Smooth muscle cell (in vitro differentiated cells): ENCODE data around the gene ASIC3. TPM values are rescaled to one million over a fixed set of nuclear protein-coding genes. Genes with fewer than 3 reads are reported as not detected.
A peak's percentile ranks its signal among the peaks of the same experiment; 100 is the strongest.

ENCODE experiments used
- DNase-seq: peaks from one replicate; lab custom pipeline; 2025; ENCODE audit not compliant: unreplicated experiment; lab: John Stamatoyannopoulos, UW
- H2AFZ ChIP-seq: fragments of 200-600 bp; sonication (generic); 2 replicates; pipeline ENCODE4 v1.6.0; 2016; ENCODE audit warnings: antibody characterized with exemption, low read depth, mild to moderate bottlenecking
- H3F3A ChIP-seq: fragments of 200-600 bp; sonication (generic); 2 replicates; pipeline ENCODE4 v1.6.0; 2017; ENCODE audit warnings: antibody characterized with exemption, low read depth
- H3K27ac ChIP-seq: fragments of 200-600 bp; sonication (generic); 2 replicates; pipeline ENCODE4 v1.5.1; 2016; ENCODE audit warnings: low read depth, mild to moderate bottlenecking
- H3K27me3 ChIP-seq: fragments of 200-600 bp; sonication (generic); 2 replicates; pipeline ENCODE4 v1.6.1; 2016; ENCODE audit warnings: low read depth, mild to moderate bottlenecking
- H3K36me3 ChIP-seq: fragments of 200-600 bp; sonication (generic); 2 replicates; pipeline ENCODE4 v1.5.1; 2016; ENCODE audit warnings: low read depth
- H3K4me1 ChIP-seq: fragments of 200-600 bp; sonication (generic); 2 replicates; pipeline ENCODE4 v1.5.1; 2016; ENCODE audit warnings: low read depth
- H3K4me2 ChIP-seq: fragments of 200-600 bp; sonication (generic); 2 replicates; pipeline ENCODE4 v1.6.0; 2016; ENCODE audit warnings: mild to moderate bottlenecking
- H3K4me3 ChIP-seq: fragments of 200-600 bp; sonication (generic); 2 replicates; pipeline ENCODE4 v1.5.1; 2016; ENCODE audit warnings: mild to moderate bottlenecking
- H3K79me2 ChIP-seq: fragments of 200-600 bp; sonication (generic); 2 replicates; pipeline ENCODE4 v1.6.0; 2016; ENCODE audit warnings: low read depth, mild to moderate bottlenecking
- H3K9ac ChIP-seq: fragments of 200-600 bp; sonication (generic); 2 replicates; pipeline ENCODE4 v1.6.0; 2016; ENCODE audit warnings: low read depth
- H3K9me3 ChIP-seq: fragments of 200-600 bp; sonication (generic); replicated peaks from 2 replicates; pipeline ENCODE4 v1.5.1; 2016; ENCODE audit warnings: low read depth
- H4K20me1 ChIP-seq: fragments of 200-600 bp; sonication (generic); 2 replicates; pipeline ENCODE4 v1.6.0; 2016; ENCODE audit warnings: low read depth
- WGBS: methylation state at CpG from one replicate; pipeline ENCODE4 v1.1.7; 2016; ENCODE audit warnings: low lambda C conversion rate; 5-methylcytosine and 5-hydroxymethylcytosine counted together
- polyA plus RNA-seq: library from polyadenylated mRNA; unstranded; fragments of >200 nt; fragmentation: Nextera tagmentation; extraction: Ambion mirVana; gene quantifications from 2 replicates; pipeline ENCODE4 v1.2.1, GENCODE V29; 2016
- total RNA-seq: library from RNA; depleted of rRNA; stranded (reverse); fragments of >200 nt; gene quantifications from 2 replicates; pipeline ENCODE4 v1.2.3, GENCODE V29; 2014
- TF ChIP-seq, protein P1 (sequence below): fragments of 200-600 bp; sonication (generic); IDR thresholded peaks from 2 replicates; pipeline ENCODE4 v1.5.1; 2017; ENCODE audit warnings: borderline replicate concordance, mild to moderate bottlenecking, antibody characterized with exemption; ENCODE audit not compliant: insufficient read depth, poor library complexity, severe bottlenecking

The ASIC3 gene
- total and polyA plus RNA-seq, 2 experiments from 2014 or later: 2.0 to 2.3 TPM

DNA sequence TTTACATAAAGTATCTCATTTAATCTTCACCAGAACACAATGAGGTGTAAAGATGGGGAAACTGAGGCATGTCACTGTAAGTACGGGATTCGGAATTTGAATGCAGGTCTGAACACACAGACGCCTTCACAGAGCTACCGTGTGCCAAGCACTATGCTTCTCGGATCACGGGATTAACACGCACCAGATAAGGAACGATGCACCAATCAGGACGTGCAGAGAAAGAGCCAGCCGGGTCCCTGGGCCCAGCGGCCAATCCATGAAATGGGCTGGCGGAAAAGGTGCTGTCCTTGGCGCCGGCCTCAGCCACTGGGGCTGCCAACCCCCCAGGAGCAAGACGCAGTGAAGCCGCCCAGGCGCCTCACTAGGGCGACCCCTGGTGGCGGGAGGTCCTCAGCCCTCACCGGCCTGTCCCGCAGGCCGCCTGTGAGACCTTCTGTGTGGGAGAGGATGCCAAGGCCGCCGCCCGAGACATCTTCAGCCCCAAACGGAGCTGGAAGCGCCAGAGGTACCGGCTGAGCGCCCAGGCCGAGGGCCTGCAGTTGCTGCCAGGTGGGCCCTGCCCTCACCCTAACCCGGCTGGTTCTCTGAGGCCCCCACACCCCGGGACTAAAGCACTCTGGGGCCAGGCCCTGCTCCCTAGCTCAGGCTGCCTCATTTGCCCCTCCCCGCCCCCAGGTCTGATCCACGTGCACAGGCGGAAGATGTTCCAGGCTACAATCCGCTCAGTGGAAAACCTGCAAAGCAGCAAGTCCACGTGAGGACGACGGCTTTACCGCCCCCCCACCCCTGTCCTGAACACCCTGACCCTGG lies 39.6 kb upstream of the ASIC3 start:
- no peaks in the 10 kb centered on the region for H3K36me3 ChIP-seq
- no peak overlapping the region for H3K9ac ChIP-seq
- peaks cover 6% of the 10 kb centered on the region for H3F3A ChIP-seq
- peaks cover 24% of the 10 kb centered on the region for H3K4me1 ChIP-seq
- H3K4me3 ChIP-seq: no peak overlapping the region
- no peaks in the 10 kb centered on the region for H3K79me2 ChIP-seq
- TF ChIP-seq, protein P1, sequence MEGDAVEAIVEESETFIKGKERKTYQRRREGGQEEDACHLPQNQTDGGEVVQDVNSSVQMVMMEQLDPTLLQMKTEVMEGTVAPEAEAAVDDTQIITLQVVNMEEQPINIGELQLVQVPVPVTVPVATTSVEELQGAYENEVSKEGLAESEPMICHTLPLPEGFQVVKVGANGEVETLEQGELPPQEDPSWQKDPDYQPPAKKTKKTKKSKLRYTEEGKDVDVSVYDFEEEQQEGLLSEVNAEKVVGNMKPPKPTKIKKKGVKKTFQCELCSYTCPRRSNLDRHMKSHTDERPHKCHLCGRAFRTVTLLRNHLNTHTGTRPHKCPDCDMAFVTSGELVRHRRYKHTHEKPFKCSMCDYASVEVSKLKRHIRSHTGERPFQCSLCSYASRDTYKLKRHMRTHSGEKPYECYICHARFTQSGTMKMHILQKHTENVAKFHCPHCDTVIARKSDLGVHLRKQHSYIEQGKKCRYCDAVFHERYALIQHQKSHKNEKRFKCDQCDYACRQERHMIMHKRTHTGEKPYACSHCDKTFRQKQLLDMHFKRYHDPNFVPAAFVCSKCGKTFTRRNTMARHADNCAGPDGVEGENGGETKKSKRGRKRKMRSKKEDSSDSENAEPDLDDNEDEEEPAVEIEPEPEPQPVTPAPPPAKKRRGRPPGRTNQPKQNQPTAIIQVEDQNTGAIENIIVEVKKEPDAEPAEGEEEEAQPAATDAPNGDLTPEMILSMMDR: peak; percentile 88
- H4K20me1 ChIP-seq: no peaks in the 10 kb centered on the region
- no peaks in the 10 kb centered on the region for H3K9me3 ChIP-seq
- WGBS: 35% methylated on average over 28 of the region's 40 CpGs
- no peaks in the 10 kb centered on the region for H3K27me3 ChIP-seq
- peak overlapping the region; percentile 56 for H3K4me2 ChIP-seq
- H3K27ac ChIP-seq: no peak overlapping the region
- no peak for DNase-seq
- H2AFZ ChIP-seq: no peak overlapping the region

GRCh38 chr7:151009327-151010036 lies 38.8 kb upstream of the ASIC3 start:
- H3K4me3 ChIP-seq: no peak overlapping the region
- H3K27me3 ChIP-seq: no peaks in the 10 kb centered on the region
- H3K9ac ChIP-seq: no peak overlapping the region
- no peaks in the 10 kb centered on the region for H4K20me1 ChIP-seq
- H3F3A ChIP-seq: peaks cover 6% of the 10 kb centered on the region
- peaks cover 24% of the 10 kb centered on the region for H3K4me1 ChIP-seq
- TF ChIP-seq, protein P1: no peak
- peak overlapping the region; percentile 68 for H2AFZ ChIP-seq
- H3K27ac ChIP-seq: no peak overlapping the region
- no peaks in the 10 kb centered on the region for H3K79me2 ChIP-seq
- no peaks in the 10 kb centered on the region for H3K36me3 ChIP-seq
- WGBS: 78% methylated on average over 22 of the region's 22 CpGs
- peak overlapping the region; percentile 82 for H3K4me2 ChIP-seq
- H3K9me3 ChIP-seq: no peaks in the 10 kb centered on the region
- DNase-seq: no peak

DNA sequence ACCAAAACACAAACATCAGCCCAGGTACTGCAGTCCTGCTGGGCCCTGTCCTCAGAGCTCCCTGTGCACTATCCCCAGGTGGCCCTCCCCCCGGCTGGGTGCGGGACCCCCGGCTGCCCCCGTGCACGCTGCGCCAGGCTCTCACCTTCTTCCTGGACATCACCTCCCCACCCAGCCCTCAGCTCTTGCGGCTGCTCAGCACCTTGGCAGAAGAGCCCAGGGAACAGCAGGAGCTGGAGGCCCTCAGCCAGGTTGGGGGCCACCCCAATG lies 38.4 kb upstream of the ASIC3 start:
- Histone ChIP-seq H3K27ac (peak overlapping the region; percentile 34), H3K4me2 (peak overlapping the region; percentile 82), H3K4me1 (peaks cover 24% of the 10 kb centered on the region), H3K9me3 (no peaks in the 10 kb centered on the region), H4K20me1 (no peaks in the 10 kb centered on the region), H3F3A (peaks cover 6% of the 10 kb centered on the region), H3K9ac (no peak overlapping the region), H3K27me3 (no peaks in the 10 kb centered on the region), H2AFZ (peak overlapping the region; percentile 68), H3K4me3 (peak overlapping the region; percentile 37), H3K36me3 (no peaks in the 10 kb centered on the region), H3K79me2 (no peaks in the 10 kb centered on the region)
- DNase-seq: no peak
- 84% methylated on average over 7 of the region's 7 CpGs for WGBS
- TF ChIP-seq, protein P1: no peak
